Natural killer cell (primary cell): Measurements from ENCODE around the gene OTUD3. TPM values are rescaled to one million over a fixed set of nuclear protein-coding genes. Genes with fewer than 3 reads are reported as not detected.

Experiments used
- ATAC-seq, 3 donors: fragments of 150-1000 bp in 2 of 3; fragments of 200-7000 bp in 1 of 3; cut with Tn5 transposase; 1 replicate in 1 of 3; 2 replicates in 2 of 3; pipeline ENCODE4 v1.10.0; 2021; ENCODE audit warnings: mild to moderate bottlenecking in 2 of 3, moderate library complexity in 2 of 3
- DNase-seq, 2 donors: peaks; one replicate each; pipeline versions ENCODE4 v3.0.0 to v3.0.0-alpha.2; 2013 to 2021; ENCODE audit warnings: mixed read lengths in 1 of 2
- H3K27ac ChIP-seq: one replicate; pipeline ENCODE4 v1.5.1; 2013; ENCODE audit warnings: mild to moderate bottlenecking, low read length
- H3K27me3 ChIP-seq: one replicate; pipeline ENCODE4 v1.6.1; 2013; ENCODE audit warnings: low read length; ENCODE audit not compliant: control insufficient read depth, insufficient read depth
- H3K36me3 ChIP-seq: one replicate; pipeline ENCODE4 v1.6.1; 2013; ENCODE audit warnings: low read length; ENCODE audit not compliant: control insufficient read depth, insufficient read depth
- H3K4me1 ChIP-seq: one replicate; pipeline ENCODE4 v1.6.1; 2013; ENCODE audit warnings: low read length; ENCODE audit not compliant: control insufficient read depth, insufficient read depth
- H3K4me3 ChIP-seq: one replicate; pipeline ENCODE4 v1.5.1; 2013; ENCODE audit warnings: low read length
- H3K9me3 ChIP-seq: one replicate; pipeline ENCODE4 v1.6.1; 2013; ENCODE audit warnings: low read length; ENCODE audit not compliant: control insufficient read depth, insufficient read depth
- H3K27ac Mint-ChIP-seq, 2 donors: one replicate each; pipeline ENCODE4 v1.8.0; 2022; ENCODE audit warnings: mild to moderate bottlenecking in 2 of 2, mixed read lengths in 2 of 2, moderate library complexity in 1 of 2
- H3K27me3 Mint-ChIP-seq, 2 donors: one replicate each; pipeline ENCODE4 v1.8.0; 2022; ENCODE audit warnings: low read depth in 2 of 2, mixed read lengths in 2 of 2
- H3K36me3 Mint-ChIP-seq: one replicate; pipeline ENCODE4 v1.8.0; 2022; ENCODE audit warnings: mixed read lengths
- H3K4me1 Mint-ChIP-seq, 2 donors: one replicate each; pipeline ENCODE4 v1.8.0; 2022; ENCODE audit warnings: mixed read lengths in 2 of 2
- H3K4me3 Mint-ChIP-seq: one replicate; pipeline ENCODE4 v1.8.0; 2022; ENCODE audit warnings: mild to moderate bottlenecking, moderate library complexity, mixed read lengths
- H3K9me3 Mint-ChIP-seq, 2 donors: one replicate each; pipeline ENCODE4 v1.8.0; 2022; ENCODE audit warnings: mixed read lengths in 2 of 2
- WGBS: methylation state at CpG from one replicate; pipeline ENCODE4 v1.1.7; 2013; ENCODE audit warnings: missing lambda C conversion rate; ENCODE audit not compliant: insufficient coverage; 5-methylcytosine and 5-hydroxymethylcytosine counted together
- intact Hi-C: fragments of 100-400 bp; cut with micrococcal nuclease; formaldehyde crosslinking; loops from one replicate; pipeline ENCODE4 v1.14.2; 2022
- total RNA-seq, 4 donors: library from RNA; stranded (reverse); fragments of 120-200 nt in 1 of 4; gene quantifications; one replicate each; pipeline versions ENCODE4 v1.2.3 to v1.2.4, GENCODE V29; 2013 to 2022
- TF ChIP-seq, protein P1 (sequence below): fragments of 200-600 bp; IDR thresholded peaks from one replicate; pipeline ENCODE4 v1.8.0; 2022; ENCODE audit warnings: antibody characterized with exemption

Gene OTUD3
- total RNA-seq, 3 donors from 2014 or later (not counting 1 experiment from before 2014, with no cell fraction given): 10.5 to 21.8 (median 19.0) TPM

DNA sequence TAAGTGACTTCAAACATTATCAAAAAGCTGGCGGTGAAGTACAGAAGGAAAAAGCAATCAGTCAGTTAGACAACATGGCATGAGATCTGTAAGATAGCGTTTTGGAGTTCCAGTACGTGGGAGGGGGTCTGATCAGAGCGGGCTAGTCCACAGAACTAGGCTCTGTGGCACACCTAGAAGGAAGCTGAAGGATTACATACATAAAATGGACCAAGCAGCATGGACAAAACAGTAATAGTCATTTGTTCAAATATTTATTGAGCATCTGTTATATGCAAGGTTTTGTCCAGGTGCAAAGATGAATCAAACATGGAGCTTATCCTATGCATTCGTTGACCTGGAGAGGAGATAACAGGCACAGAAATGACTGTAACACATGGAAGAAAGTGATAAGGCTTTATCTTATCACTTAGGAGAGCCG, 64.1 kb downstream of the OTUD3 start:
- H3K9me3 Mint-ChIP-seq: no peaks in the 10 kb centered on the region
- WGBS: 72% methylated on average over 6 of the region's 6 CpGs
- no peaks in the 10 kb centered on the region for H3K36me3 ChIP-seq
- DNase-seq (no peak), ATAC-seq (no peak)
- H3K4me3 ChIP-seq: no peak overlapping the region
- H3K4me1 Mint-ChIP-seq: no peaks in the 10 kb centered on the region
- H3K27ac ChIP-seq: no peak overlapping the region
- no peak overlapping the region for H3K4me3 Mint-ChIP-seq
- no peaks in the 10 kb centered on the region for H3K9me3 ChIP-seq
- H3K4me1 ChIP-seq: no peaks in the 10 kb centered on the region
- TF ChIP-seq, protein P1, sequence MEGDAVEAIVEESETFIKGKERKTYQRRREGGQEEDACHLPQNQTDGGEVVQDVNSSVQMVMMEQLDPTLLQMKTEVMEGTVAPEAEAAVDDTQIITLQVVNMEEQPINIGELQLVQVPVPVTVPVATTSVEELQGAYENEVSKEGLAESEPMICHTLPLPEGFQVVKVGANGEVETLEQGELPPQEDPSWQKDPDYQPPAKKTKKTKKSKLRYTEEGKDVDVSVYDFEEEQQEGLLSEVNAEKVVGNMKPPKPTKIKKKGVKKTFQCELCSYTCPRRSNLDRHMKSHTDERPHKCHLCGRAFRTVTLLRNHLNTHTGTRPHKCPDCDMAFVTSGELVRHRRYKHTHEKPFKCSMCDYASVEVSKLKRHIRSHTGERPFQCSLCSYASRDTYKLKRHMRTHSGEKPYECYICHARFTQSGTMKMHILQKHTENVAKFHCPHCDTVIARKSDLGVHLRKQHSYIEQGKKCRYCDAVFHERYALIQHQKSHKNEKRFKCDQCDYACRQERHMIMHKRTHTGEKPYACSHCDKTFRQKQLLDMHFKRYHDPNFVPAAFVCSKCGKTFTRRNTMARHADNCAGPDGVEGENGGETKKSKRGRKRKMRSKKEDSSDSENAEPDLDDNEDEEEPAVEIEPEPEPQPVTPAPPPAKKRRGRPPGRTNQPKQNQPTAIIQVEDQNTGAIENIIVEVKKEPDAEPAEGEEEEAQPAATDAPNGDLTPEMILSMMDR: no peak
- intact Hi-C loops: no loop called here
- no peaks in the 10 kb centered on the region for H3K27me3 ChIP-seq
- peaks cover 21 to 26% of the 10 kb centered on the region in 2 donors for H3K27me3 Mint-ChIP-seq
- no peaks in the 10 kb centered on the region for H3K36me3 Mint-ChIP-seq
- H3K27ac Mint-ChIP-seq: no peak overlapping the region

DNA sequence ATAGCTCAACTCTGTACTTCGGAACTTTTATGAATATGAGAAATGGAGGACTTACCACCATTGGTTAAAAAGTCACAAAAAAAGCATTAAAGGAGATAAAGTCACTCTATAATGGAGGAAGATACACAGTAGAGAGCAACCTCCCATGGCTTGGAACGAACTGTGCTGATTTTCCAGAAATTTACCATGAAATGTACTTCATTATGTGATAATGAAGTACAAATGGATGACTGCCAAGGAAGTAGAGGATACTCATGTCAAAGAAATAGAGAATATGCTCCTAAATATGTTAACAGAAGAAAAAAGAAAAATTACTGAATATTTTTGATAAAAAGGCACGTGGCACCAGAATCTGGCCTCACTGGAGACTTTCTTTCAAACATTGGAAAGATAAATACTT, 64.8 kb downstream of the OTUD3 start:
- ATAC-seq (no peak), DNase-seq (no peak)
- TF ChIP-seq, protein P1: no peak
- H3K4me1 Mint-ChIP-seq: no peaks in the 10 kb centered on the region
- H3K27ac ChIP-seq: no peak overlapping the region
- H3K27me3 Mint-ChIP-seq: peaks cover 21 to 32% of the 10 kb centered on the region in 2 donors
- H3K9me3 ChIP-seq: no peaks in the 10 kb centered on the region
- H3K4me1 ChIP-seq: no peaks in the 10 kb centered on the region
- no peaks in the 10 kb centered on the region for H3K36me3 Mint-ChIP-seq
- 83% methylated on average over 2 of the region's 3 CpGs for WGBS
- intact Hi-C loops: no loop called here
- H3K36me3 ChIP-seq: no peaks in the 10 kb centered on the region
- no peaks in the 10 kb centered on the region for H3K27me3 ChIP-seq
- H3K4me3 Mint-ChIP-seq: no peak overlapping the region
- no peaks in the 10 kb centered on the region for H3K9me3 Mint-ChIP-seq
- H3K27ac Mint-ChIP-seq: no peak overlapping the region
- no peak overlapping the region for H3K4me3 ChIP-seq

DNA sequence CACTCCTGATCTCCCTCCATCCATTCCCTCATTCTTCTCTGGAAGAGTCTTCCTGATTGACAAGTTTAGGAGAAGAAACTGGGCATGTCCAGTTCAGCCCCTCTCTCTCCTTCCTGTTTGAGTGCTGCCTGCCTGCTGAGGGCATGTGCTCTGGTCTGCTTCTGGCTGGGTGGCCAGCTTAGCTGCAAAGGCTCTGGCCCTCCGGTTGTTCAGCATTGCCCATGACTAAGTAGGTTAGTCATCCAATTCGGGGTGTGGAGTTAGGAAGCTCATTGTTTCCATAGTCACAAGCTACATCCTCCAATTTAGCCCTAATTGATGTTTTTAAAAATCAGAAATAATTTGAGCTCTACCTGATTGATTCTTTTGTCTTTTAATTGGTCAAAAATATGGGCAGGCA, 66.8 kb downstream of the OTUD3 start:
- H3K4me3 ChIP-seq: no peak overlapping the region
- ATAC-seq: no peak
- no peak overlapping the region for H3K27ac Mint-ChIP-seq
- no peaks in the 10 kb centered on the region for H3K36me3 Mint-ChIP-seq
- intact Hi-C loops: no loop called here
- peaks cover 32 to 52% of the 10 kb centered on the region in 2 donors for H3K27me3 Mint-ChIP-seq
- no peaks in the 10 kb centered on the region for H3K4me1 ChIP-seq
- no peaks in the 10 kb centered on the region for H3K9me3 Mint-ChIP-seq
- 100% methylated on average over 1 of the region's 2 CpGs for WGBS
- no peaks in the 10 kb centered on the region for H3K9me3 ChIP-seq
- H3K27ac ChIP-seq: no peak overlapping the region
- TF ChIP-seq, protein P1: no peak
- H3K36me3 ChIP-seq: no peaks in the 10 kb centered on the region
- H3K4me3 Mint-ChIP-seq: no peak overlapping the region
- no peaks in the 10 kb centered on the region for H3K27me3 ChIP-seq
- H3K4me1 Mint-ChIP-seq: no peaks in the 10 kb centered on the region
- DNase-seq: no peak

DNA sequence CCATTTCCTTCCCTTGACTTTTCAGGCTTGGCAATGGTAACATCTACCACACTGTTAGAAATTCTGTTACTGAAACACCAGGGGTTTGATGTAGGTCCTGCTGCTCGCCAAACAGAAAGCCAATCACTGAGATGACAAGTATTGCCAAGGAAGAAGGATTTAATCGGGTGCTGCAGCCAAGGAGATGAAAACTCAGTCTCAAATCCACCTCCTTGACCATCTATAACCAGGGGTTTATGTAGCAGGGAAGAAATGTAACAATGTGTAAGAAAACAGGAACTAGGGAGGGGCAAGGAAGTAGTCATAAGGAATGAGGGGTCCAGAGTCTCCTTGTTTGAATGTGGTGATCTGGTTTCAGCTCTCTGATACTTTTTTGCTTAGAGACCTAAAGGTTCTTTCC, 71.9 kb downstream of the OTUD3 start:
- Mint-ChIP-seq H3K36me3 (no peaks in the 10 kb centered on the region), H3K4me3 (no peak overlapping the region), H3K9me3 (no peaks in the 10 kb centered on the region), H3K4me1 (no peaks in the 10 kb centered on the region), H3K27me3 (peaks cover 35 to 51% of the 10 kb centered on the region in 2 donors), H3K27ac (no peak overlapping the region)
- Histone ChIP-seq H3K27me3 (no peaks in the 10 kb centered on the region), H3K4me1 (no peaks in the 10 kb centered on the region), H3K9me3 (no peaks in the 10 kb centered on the region), H3K4me3 (no peak overlapping the region), H3K27ac (no peak overlapping the region), H3K36me3 (no peaks in the 10 kb centered on the region)
- WGBS: 100% methylated on average over 1 of the region's 2 CpGs
- DNase-seq (no peak), ATAC-seq (no peak)
- intact Hi-C loops: no loop called here
- TF ChIP-seq, protein P1: no peak
